DOHH2 (cell line): Measurements from ENCODE around the gene LMO3.

Source experiments
- CTCF ChIP-seq: fragments of 200-600 bp; sonication (generic); IDR thresholded peaks from one replicate; pipeline ENCODE4 v1.5.1; 2014; ENCODE audit warnings: antibody characterized with exemption, mild to moderate bottlenecking, low read depth, low read length; ENCODE audit not compliant: poor library complexity, severe bottlenecking
- EZH2phosphoT487 ChIP-seq: fragments of 200-600 bp; sonication (generic); IDR thresholded peaks from 2 replicates; pipeline ENCODE4 v1.6.1; 2017; ENCODE audit warnings: borderline replicate concordance, mild to moderate bottlenecking, antibody characterized with exemption, low read length, moderate library complexity, mixed read lengths

- TF ChIP-seq EZH2phosphoT487 (no peak), CTCF (no peak)
These were observed 363 bp upstream of the LMO3 start for GRCh38 chr12:16606201-16606849.
